Astrocyte of the cerebellum (primary cell): ENCODE results near the gene NLRP9.

Experiments used
- DNase-seq: peaks from one replicate; pipeline ENCODE4 v3.0.0-alpha.2; 2011; ENCODE audit warnings: low read depth
- H3K4me3 ChIP-seq: 2 replicates; pipeline ENCODE4 v1.5.1; 2011; ENCODE audit warnings: mild to moderate bottlenecking, low read depth, low read length, moderate library complexity
- in situ Hi-C: cut with HindIII; loops from 2 replicates; pipeline ENCODE4 v1.10.0; 2017; ENCODE audit warnings: low sequenced_read_pairs
- TF ChIP-seq, protein P1 (sequence below): IDR thresholded peaks from 2 replicates; pipeline ENCODE4 v1.5.1; 2012; ENCODE audit warnings: low read length, low read depth, moderate library complexity, mild to moderate bottlenecking; ENCODE audit errors: missing control alignments

Gene NLRP9

DNA sequence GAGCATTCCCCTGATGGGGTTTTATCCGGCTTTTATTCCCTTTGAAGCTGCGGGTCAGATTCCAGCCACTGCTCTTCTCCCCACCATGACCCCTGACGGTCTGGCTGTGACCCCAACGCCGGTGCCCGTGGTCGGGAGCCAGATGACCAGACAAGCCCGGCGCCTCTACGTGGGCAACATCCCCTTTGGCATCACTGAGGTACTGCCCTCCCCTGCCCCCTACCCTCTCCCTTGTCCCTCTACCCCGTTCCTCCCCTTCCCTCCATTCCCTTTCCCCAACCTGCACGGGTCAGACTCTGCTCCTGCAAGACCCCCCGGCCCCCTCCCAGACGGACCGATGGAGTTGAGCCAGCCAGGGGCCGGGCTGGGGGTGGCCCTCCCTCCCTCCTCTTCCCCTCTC, 77.2 kb downstream of the NLRP9 start:
- in situ Hi-C loops: no loop called here
- H3K4me3 ChIP-seq: no peak overlapping the region
- TF ChIP-seq, protein P1, sequence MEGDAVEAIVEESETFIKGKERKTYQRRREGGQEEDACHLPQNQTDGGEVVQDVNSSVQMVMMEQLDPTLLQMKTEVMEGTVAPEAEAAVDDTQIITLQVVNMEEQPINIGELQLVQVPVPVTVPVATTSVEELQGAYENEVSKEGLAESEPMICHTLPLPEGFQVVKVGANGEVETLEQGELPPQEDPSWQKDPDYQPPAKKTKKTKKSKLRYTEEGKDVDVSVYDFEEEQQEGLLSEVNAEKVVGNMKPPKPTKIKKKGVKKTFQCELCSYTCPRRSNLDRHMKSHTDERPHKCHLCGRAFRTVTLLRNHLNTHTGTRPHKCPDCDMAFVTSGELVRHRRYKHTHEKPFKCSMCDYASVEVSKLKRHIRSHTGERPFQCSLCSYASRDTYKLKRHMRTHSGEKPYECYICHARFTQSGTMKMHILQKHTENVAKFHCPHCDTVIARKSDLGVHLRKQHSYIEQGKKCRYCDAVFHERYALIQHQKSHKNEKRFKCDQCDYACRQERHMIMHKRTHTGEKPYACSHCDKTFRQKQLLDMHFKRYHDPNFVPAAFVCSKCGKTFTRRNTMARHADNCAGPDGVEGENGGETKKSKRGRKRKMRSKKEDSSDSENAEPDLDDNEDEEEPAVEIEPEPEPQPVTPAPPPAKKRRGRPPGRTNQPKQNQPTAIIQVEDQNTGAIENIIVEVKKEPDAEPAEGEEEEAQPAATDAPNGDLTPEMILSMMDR: no peak
- DNase-seq: no peak

DNA sequence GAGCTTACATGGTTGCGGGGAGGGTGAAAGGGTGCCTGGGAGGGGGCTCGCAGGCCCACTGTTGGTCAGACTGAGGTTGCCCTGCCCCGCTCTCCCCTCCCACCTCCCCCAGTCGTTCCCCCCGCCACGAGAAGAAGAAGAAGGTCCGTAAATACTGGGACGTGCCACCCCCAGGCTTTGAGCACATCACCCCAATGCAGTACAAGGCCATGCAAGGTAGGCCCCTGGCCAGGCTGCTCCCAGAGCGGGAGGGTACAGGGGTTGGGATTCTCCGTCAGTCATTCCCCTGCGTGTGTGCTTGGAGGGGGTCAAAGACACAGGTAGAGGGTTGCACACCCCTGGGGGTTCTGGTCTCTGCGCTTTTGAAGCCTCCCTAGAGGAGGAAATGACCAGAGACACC, 77.8 kb downstream of the NLRP9 start:
- TF ChIP-seq, protein P1: no peak
- DNase-seq: no peak
- no peak overlapping the region for H3K4me3 ChIP-seq
- in situ Hi-C loops: no loop called here

DNA sequence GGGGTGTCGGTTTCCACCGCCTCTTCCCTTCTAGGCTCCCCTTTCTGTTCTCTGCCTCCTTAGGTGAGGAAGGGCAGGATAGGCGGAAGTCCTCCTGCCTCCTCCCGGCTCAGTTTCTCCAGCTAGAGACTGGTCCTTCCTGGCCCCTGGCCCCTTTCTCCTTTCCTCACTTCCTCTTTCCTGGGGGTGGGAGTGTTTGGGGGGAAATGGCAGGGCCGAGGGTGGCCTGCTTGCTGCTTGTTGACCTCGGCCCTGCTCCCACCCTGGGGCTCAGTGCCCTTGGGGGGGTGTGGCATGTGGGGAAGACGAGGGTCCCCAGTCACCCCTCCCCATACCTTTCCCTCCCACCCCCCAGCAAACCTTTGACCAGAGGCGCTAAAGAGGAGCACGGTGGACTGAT, 78.4 kb downstream of the NLRP9 start:
- TF ChIP-seq, protein P1: no peak
- no peak for DNase-seq
- in situ Hi-C loops: no loop called here
- no peak overlapping the region for H3K4me3 ChIP-seq

DNA sequence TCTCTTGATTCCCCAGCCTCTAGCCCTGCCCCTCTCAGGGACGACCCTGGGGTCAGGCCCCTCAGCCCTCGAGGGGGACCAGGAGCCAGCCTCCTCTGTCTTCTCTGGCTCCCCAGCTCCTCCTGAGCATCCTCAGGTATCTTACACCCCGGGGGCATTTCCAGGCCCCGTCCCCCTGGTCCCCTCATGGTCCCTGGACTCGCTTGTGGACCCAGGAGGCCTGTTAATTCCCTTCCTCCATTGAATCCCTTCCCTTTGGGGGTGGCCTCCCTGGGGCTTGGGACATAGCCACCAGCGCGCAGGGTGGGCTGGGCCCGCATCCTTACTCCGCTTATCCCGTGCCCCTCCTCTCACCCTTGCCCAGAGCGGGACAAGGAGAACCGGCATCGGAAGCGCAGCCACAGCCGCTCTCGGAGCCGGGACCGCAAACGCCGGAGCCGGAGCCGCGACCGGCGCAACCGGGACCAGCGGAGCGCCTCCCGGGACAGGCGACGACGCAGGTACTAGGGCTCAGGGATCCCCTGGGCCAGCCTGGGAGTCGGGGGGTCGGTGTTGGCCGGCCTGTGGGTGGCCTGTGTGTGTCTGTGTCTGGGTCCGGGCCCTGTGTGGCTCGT, 79.2 kb downstream of the NLRP9 start:
- in situ Hi-C loops: no loop called here
- no peak overlapping the region for H3K4me3 ChIP-seq
- TF ChIP-seq, protein P1: no peak
- no peak for DNase-seq
